Measurements from ENCODE around the gene IGDCC3.

Gene IGDCC3

GRCh38 chr15:65414841-65415621 lies 37.2 kb upstream of the IGDCC3 start:
- H3K36me3 ChIP-seq (ENCODE audit: control insufficient read depth, insufficient read depth, low read length): no peaks in the 10 kb centered on the region
- peaks cover 20% of the 10 kb centered on the region for H3K4me1 ChIP-seq (ENCODE audit: control insufficient read depth, insufficient read depth, low read length)
- no CpG with 5 or more reads among the region's 14 CpGs for WGBS (ENCODE audit: insufficient coverage, insufficient read length)
- peak overlapping the region; percentile 34 for H3K27ac ChIP-seq (ENCODE audit: low read length)
- H3K4me3 ChIP-seq (ENCODE audit: low read length): no peak overlapping the region
- H3K27me3 ChIP-seq (ENCODE audit: control insufficient read depth, insufficient read depth, low read length): no peaks in the 10 kb centered on the region
- H3K9me3 ChIP-seq (ENCODE audit: control insufficient read depth, insufficient read depth, low read length): no peaks in the 10 kb centered on the region
- DNase-seq (ENCODE audit: low read depth, low spot score): peak; percentile 80

GRCh38 chr15:65413760-65414144 lies 36.0 kb upstream of the IGDCC3 start:
- no peak for DNase-seq (ENCODE audit: low read depth, low spot score)

GRCh38 chr15:65413051-65413759 lies 35.4 kb upstream of the IGDCC3 start:
- H3K9me3 ChIP-seq (ENCODE audit: control insufficient read depth, insufficient read depth, low read length): no peaks in the 10 kb centered on the region
- H3K4me3 ChIP-seq (ENCODE audit: low read length): no peak overlapping the region
- no peaks in the 10 kb centered on the region for H3K27me3 ChIP-seq (ENCODE audit: control insufficient read depth, insufficient read depth, low read length)
- H3K36me3 ChIP-seq (ENCODE audit: control insufficient read depth, insufficient read depth, low read length): no peaks in the 10 kb centered on the region
- peaks cover 17% of the 10 kb centered on the region for H3K4me1 ChIP-seq (ENCODE audit: control insufficient read depth, insufficient read depth, low read length)
- no peak overlapping the region for H3K27ac ChIP-seq (ENCODE audit: low read length)
- no peak for DNase-seq (ENCODE audit: low read depth, low spot score)

More at GRCh38 chr15:65413760-65414144, 36.0 kb upstream of the IGDCC3 start:
- no peaks in the 10 kb centered on the region for H3K36me3 ChIP-seq (ENCODE audit: control insufficient read depth, insufficient read depth, low read length)
- no peaks in the 10 kb centered on the region for H3K27me3 ChIP-seq (ENCODE audit: control insufficient read depth, insufficient read depth, low read length)
- no peaks in the 10 kb centered on the region for H3K9me3 ChIP-seq (ENCODE audit: control insufficient read depth, insufficient read depth, low read length)
- no CpG with 5 or more reads among the region's 6 CpGs for WGBS (ENCODE audit: insufficient coverage, insufficient read length)
- peaks cover 19% of the 10 kb centered on the region for H3K4me1 ChIP-seq (ENCODE audit: control insufficient read depth, insufficient read depth, low read length)
- H3K27ac ChIP-seq (ENCODE audit: low read length): no peak overlapping the region
- H3K4me3 ChIP-seq (ENCODE audit: low read length): no peak overlapping the region

- no peaks in the 10 kb centered on the region for H3K27me3 ChIP-seq (ENCODE audit: control insufficient read depth, insufficient read depth, low read length)
- H3K9me3 ChIP-seq (ENCODE audit: control insufficient read depth, insufficient read depth, low read length): no peaks in the 10 kb centered on the region
- peaks cover 14% of the 10 kb centered on the region for H3K4me1 ChIP-seq (ENCODE audit: control insufficient read depth, insufficient read depth, low read length)
- no peak overlapping the region for H3K27ac ChIP-seq (ENCODE audit: low read length)
- no CpG with 5 or more reads among the region's 1 CpG for WGBS (ENCODE audit: insufficient coverage, insufficient read length)
- H3K36me3 ChIP-seq (ENCODE audit: control insufficient read depth, insufficient read depth, low read length): no peaks in the 10 kb centered on the region
- no peak overlapping the region for H3K4me3 ChIP-seq (ENCODE audit: low read length)
- no peak for DNase-seq (ENCODE audit: low read depth, low spot score)
Measured at GRCh38 chr15:65412556-65412955, 34.8 kb upstream of the IGDCC3 start.

GRCh38 chr15:65411465-65412071 lies 33.8 kb upstream of the IGDCC3 start:
- no peak overlapping the region for H3K4me3 ChIP-seq (ENCODE audit: low read length)
- peaks cover 14% of the 10 kb centered on the region for H3K4me1 ChIP-seq (ENCODE audit: control insufficient read depth, insufficient read depth, low read length)
- no CpG with 5 or more reads among the region's 5 CpGs for WGBS (ENCODE audit: insufficient coverage, insufficient read length)
- H3K36me3 ChIP-seq (ENCODE audit: control insufficient read depth, insufficient read depth, low read length): no peaks in the 10 kb centered on the region
- DNase-seq (ENCODE audit: low read depth, low spot score): no peak
- no peaks in the 10 kb centered on the region for H3K27me3 ChIP-seq (ENCODE audit: control insufficient read depth, insufficient read depth, low read length)
- no peaks in the 10 kb centered on the region for H3K9me3 ChIP-seq (ENCODE audit: control insufficient read depth, insufficient read depth, low read length)
- H3K27ac ChIP-seq (ENCODE audit: low read length): no peak overlapping the region

- Histone ChIP-seq H3K27ac (ENCODE audit: low read length) (no peak overlapping the region), H3K4me1 (ENCODE audit: control insufficient read depth, insufficient read depth, low read length) (peaks cover 12% of the 10 kb centered on the region)
- no CpG with 5 or more reads among the region's 10 CpGs for WGBS (ENCODE audit: insufficient coverage, insufficient read length)
Measured at GRCh38 chr15:65410972-65411371, 33.2 kb upstream of the IGDCC3 start.

GRCh38 chr15:65410036-65410435 lies 32.2 kb upstream of the IGDCC3 start:
- Histone ChIP-seq H3K4me1 (ENCODE audit: control insufficient read depth, insufficient read depth, low read length) (peaks cover 7% of the 10 kb centered on the region), H3K36me3 (ENCODE audit: control insufficient read depth, insufficient read depth, low read length) (no peaks in the 10 kb centered on the region), H3K4me3 (ENCODE audit: low read length) (no peak overlapping the region), H3K27ac (ENCODE audit: low read length) (no peak overlapping the region), H3K27me3 (ENCODE audit: control insufficient read depth, insufficient read depth, low read length) (no peaks in the 10 kb centered on the region), H3K9me3 (ENCODE audit: control insufficient read depth, insufficient read depth, low read length) (no peaks in the 10 kb centered on the region)
- no peak for DNase-seq (ENCODE audit: low read depth, low spot score)
- WGBS (ENCODE audit: insufficient coverage, insufficient read length): no CpG with 5 or more reads among the region's 11 CpGs

More at GRCh38 chr15:65410972-65411371, 33.2 kb upstream of the IGDCC3 start:
- Histone ChIP-seq H3K36me3 (ENCODE audit: control insufficient read depth, insufficient read depth, low read length) (no peaks in the 10 kb centered on the region), H3K27me3 (ENCODE audit: control insufficient read depth, insufficient read depth, low read length) (no peaks in the 10 kb centered on the region), H3K9me3 (ENCODE audit: control insufficient read depth, insufficient read depth, low read length) (no peaks in the 10 kb centered on the region), H3K4me3 (ENCODE audit: low read length) (no peak overlapping the region)
- DNase-seq (ENCODE audit: low read depth, low spot score): no peak

GRCh38 chr15:65409036-65409631 lies 31.3 kb upstream of the IGDCC3 start:
- Histone ChIP-seq H3K36me3 (ENCODE audit: control insufficient read depth, insufficient read depth, low read length) (no peaks in the 10 kb centered on the region), H3K4me3 (ENCODE audit: low read length) (no peak overlapping the region), H3K27me3 (ENCODE audit: control insufficient read depth, insufficient read depth, low read length) (no peaks in the 10 kb centered on the region), H3K9me3 (ENCODE audit: control insufficient read depth, insufficient read depth, low read length) (no peaks in the 10 kb centered on the region), H3K4me1 (ENCODE audit: control insufficient read depth, insufficient read depth, low read length) (peaks cover 6% of the 10 kb centered on the region), H3K27ac (ENCODE audit: low read length) (no peak overlapping the region)
- no CpG with 5 or more reads among the region's 7 CpGs for WGBS (ENCODE audit: insufficient coverage, insufficient read length)
- DNase-seq (ENCODE audit: low read depth, low spot score): no peak

- no peaks in the 10 kb centered on the region for H3K27me3 ChIP-seq (ENCODE audit: control insufficient read depth, insufficient read depth, low read length)
- H3K27ac ChIP-seq (ENCODE audit: low read length): no peak overlapping the region
- WGBS (ENCODE audit: insufficient coverage, insufficient read length): no CpG with 5 or more reads among the region's 7 CpGs
- H3K4me1 ChIP-seq (ENCODE audit: control insufficient read depth, insufficient read depth, low read length): peaks cover 7% of the 10 kb centered on the region
- no peak overlapping the region for H3K4me3 ChIP-seq (ENCODE audit: low read length)
- DNase-seq (ENCODE audit: low read depth, low spot score): no peak
- H3K9me3 ChIP-seq (ENCODE audit: control insufficient read depth, insufficient read depth, low read length): no peaks in the 10 kb centered on the region
- H3K36me3 ChIP-seq (ENCODE audit: control insufficient read depth, insufficient read depth, low read length): no peaks in the 10 kb centered on the region
Measured at GRCh38 chr15:65408324-65409035, 30.7 kb upstream of the IGDCC3 start.

GRCh38 chr15:65406424-65407000 lies 28.7 kb upstream of the IGDCC3 start:
- no peak overlapping the region for H3K4me3 ChIP-seq (ENCODE audit: low read length)
- peaks cover 8% of the 10 kb centered on the region for H3K4me1 ChIP-seq (ENCODE audit: control insufficient read depth, insufficient read depth, low read length)
- no peaks in the 10 kb centered on the region for H3K27me3 ChIP-seq (ENCODE audit: control insufficient read depth, insufficient read depth, low read length)
- WGBS (ENCODE audit: insufficient coverage, insufficient read length): no CpG with 5 or more reads among the region's 10 CpGs
- no peaks in the 10 kb centered on the region for H3K9me3 ChIP-seq (ENCODE audit: control insufficient read depth, insufficient read depth, low read length)
- H3K27ac ChIP-seq (ENCODE audit: low read length): no peak overlapping the region
- H3K36me3 ChIP-seq (ENCODE audit: control insufficient read depth, insufficient read depth, low read length): no peaks in the 10 kb centered on the region
- DNase-seq (ENCODE audit: low read depth, low spot score): no peak
